GM12864 (cell line): ENCODE measurements around the gene REEP5.

Experiments used
- DNase-seq: peaks from one replicate; pipeline ENCODE4 v3.0.0-alpha.2; 2011; ENCODE audit warnings: low read depth
- H3K4me3 ChIP-seq: 2 replicates; pipeline ENCODE4 v1.5.1; 2011; ENCODE audit warnings: mild to moderate bottlenecking, low read depth, low read length, control low read depth
- CTCF ChIP-seq: IDR thresholded peaks from 2 replicates; pipeline ENCODE4 v1.5.1; 2011; ENCODE audit warnings: low read depth, mild to moderate bottlenecking, moderate library complexity, low read length, control low read depth, inconsistent platforms; ENCODE audit errors: missing control alignments

Gene REEP5

GRCh38 chr5:112948458-112948857 is 26.4 kb upstream of the REEP5 start:
- TF ChIP-seq CTCF: no peak
- H3K4me3 ChIP-seq: no peak overlapping the region
- DNase-seq: no peak

- no peak for DNase-seq
- no peak overlapping the region for H3K4me3 ChIP-seq
- TF ChIP-seq CTCF: no peak
These were observed 18.6 kb upstream of the REEP5 start for GRCh38 chr5:112940670-112941069.

- TF ChIP-seq CTCF: no peak
- no peak overlapping the region for H3K4me3 ChIP-seq
- DNase-seq: no peak
These were observed 16.3 kb upstream of the REEP5 start for GRCh38 chr5:112938286-112938685.

- no peak for DNase-seq
These were observed 13.6 kb upstream of the REEP5 start for GRCh38 chr5:112935675-112936074.

GRCh38 chr5:112934366-112934663 is 12.3 kb upstream of the REEP5 start:
- DNase-seq: no peak
- TF ChIP-seq CTCF: no peak
- no peak overlapping the region for H3K4me3 ChIP-seq

More at GRCh38 chr5:112935675-112936074, 13.6 kb upstream of the REEP5 start:
- TF ChIP-seq CTCF: no peak
- no peak overlapping the region for H3K4me3 ChIP-seq

GRCh38 chr5:112933651-112934365 is 11.8 kb upstream of the REEP5 start:
- no peak for DNase-seq
- H3K4me3 ChIP-seq: no peak overlapping the region
- TF ChIP-seq CTCF: no peak

- no peak overlapping the region for H3K4me3 ChIP-seq
- DNase-seq: no peak
- no peak for TF ChIP-seq CTCF
These were observed 11.1 kb upstream of the REEP5 start for GRCh38 chr5:112933105-112933504.
